Gastroesophageal sphincter (tissue), 3 donors: ENCODE data around the gene NFATC2.

ENCODE experiments used
- POLR2AphosphoS5 ChIP-seq: sonication (generic); formaldehyde crosslinking; IDR thresholded peaks from one replicate; pipeline ENCODE4 v1.6.1; 2017; ENCODE audit warnings: antibody characterized with exemption
- TF ChIP-seq, protein P1 (sequence below), 4 experiments: fragments of 200-600 bp in 2 of 4; fragments of 450-650 bp in 2 of 4; sonication (generic) in 1 of 4; IDR thresholded peaks; one replicate each; pipeline ENCODE4 v1.5.1; 2017 to 2019; ENCODE audit warnings: antibody characterized with exemption in 4 of 4, mild to moderate bottlenecking in 2 of 4, moderate library complexity in 2 of 4

DNA sequence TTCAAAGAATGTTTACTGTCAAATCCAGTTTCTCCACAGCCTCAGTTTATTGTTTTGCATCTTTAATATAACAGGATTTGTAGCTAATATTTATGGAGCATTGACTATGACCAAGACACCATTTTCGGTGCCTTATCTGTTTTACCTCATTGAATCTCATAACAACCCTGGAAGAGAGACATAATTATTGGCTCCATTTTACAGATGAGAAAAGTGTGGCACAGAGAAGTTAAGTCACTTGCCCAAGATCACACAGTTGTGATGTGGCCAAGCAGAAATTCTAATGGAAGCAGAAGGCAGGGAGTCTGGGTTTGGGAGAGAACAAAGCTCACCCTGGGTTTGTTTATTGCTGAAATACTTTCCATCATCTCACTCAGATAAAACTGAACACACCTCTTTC is 17.5 kb upstream of the NFATC2 start:
- no peak for TF ChIP-seq POLR2AphosphoS5
- TF ChIP-seq, protein P1, sequence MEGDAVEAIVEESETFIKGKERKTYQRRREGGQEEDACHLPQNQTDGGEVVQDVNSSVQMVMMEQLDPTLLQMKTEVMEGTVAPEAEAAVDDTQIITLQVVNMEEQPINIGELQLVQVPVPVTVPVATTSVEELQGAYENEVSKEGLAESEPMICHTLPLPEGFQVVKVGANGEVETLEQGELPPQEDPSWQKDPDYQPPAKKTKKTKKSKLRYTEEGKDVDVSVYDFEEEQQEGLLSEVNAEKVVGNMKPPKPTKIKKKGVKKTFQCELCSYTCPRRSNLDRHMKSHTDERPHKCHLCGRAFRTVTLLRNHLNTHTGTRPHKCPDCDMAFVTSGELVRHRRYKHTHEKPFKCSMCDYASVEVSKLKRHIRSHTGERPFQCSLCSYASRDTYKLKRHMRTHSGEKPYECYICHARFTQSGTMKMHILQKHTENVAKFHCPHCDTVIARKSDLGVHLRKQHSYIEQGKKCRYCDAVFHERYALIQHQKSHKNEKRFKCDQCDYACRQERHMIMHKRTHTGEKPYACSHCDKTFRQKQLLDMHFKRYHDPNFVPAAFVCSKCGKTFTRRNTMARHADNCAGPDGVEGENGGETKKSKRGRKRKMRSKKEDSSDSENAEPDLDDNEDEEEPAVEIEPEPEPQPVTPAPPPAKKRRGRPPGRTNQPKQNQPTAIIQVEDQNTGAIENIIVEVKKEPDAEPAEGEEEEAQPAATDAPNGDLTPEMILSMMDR (IDR thresholded peaks at IDR 0.05), result no peak
